ENCODE results near the gene ZNF554.

GRCh38 chr19:2848616-2849015, 28.9 kb downstream of the ZNF554 start:
- TF ChIP-seq POLR2AphosphoS5 (IDR thresholded peaks at IDR 0.05; ENCODE audit: insufficient read depth in 1 of 2, low read depth in 1 of 2), result no peak
- TF ChIP-seq, protein P1, sequence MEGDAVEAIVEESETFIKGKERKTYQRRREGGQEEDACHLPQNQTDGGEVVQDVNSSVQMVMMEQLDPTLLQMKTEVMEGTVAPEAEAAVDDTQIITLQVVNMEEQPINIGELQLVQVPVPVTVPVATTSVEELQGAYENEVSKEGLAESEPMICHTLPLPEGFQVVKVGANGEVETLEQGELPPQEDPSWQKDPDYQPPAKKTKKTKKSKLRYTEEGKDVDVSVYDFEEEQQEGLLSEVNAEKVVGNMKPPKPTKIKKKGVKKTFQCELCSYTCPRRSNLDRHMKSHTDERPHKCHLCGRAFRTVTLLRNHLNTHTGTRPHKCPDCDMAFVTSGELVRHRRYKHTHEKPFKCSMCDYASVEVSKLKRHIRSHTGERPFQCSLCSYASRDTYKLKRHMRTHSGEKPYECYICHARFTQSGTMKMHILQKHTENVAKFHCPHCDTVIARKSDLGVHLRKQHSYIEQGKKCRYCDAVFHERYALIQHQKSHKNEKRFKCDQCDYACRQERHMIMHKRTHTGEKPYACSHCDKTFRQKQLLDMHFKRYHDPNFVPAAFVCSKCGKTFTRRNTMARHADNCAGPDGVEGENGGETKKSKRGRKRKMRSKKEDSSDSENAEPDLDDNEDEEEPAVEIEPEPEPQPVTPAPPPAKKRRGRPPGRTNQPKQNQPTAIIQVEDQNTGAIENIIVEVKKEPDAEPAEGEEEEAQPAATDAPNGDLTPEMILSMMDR (IDR thresholded peaks at IDR 0.05), result no peak
- no peak for TF ChIP-seq POLR2A (IDR thresholded peaks at IDR 0.05)
